SK-N-SH (cell line): Measurements from ENCODE around the gene C1orf35. TPM values are rescaled to one million over a fixed set of nuclear protein-coding genes. Genes with fewer than 3 reads are reported as not detected.

Source experiments
- CTCF ChIA-PET: fragments of 300-600, 350-600 bp; formaldehyde crosslinking; extraction: SDS; loops from one replicate; lab custom pipeline; 2021; lab: Yijun Ruan, JAX
- POLR2A ChIA-PET: fragments of 350-600 bp; sonication (Branson Sonifier 250); formaldehyde crosslinking; extraction: SDS; loops from one replicate; lab custom pipeline; 2020; ENCODE audit warnings: antibody characterized with exemption, inconsistent platforms; lab: Yijun Ruan, JAX
- DNase-seq: peaks from one replicate; pipeline ENCODE4 v3.0.0; 2012
- H2AFZ ChIP-seq: fragments of 200-600 bp; sonication (generic); 2 replicates; pipeline ENCODE4 v1.8.1; 2016; ENCODE audit warnings: antibody characterized with exemption, mild to moderate bottlenecking, low read depth
- H3F3A ChIP-seq: fragments of 200-600 bp; sonication (generic); replicated peaks from 2 replicates; pipeline ENCODE3; 2016; ENCODE audit warnings: antibody characterized with exemption, mild to moderate bottlenecking; ENCODE audit not compliant: insufficient read depth
- H3K27ac ChIP-seq, 2 experiments: fragments of 200-500 bp in 1 of 2; fragments of 200-600 bp in 1 of 2; sonication (Bioruptor generic) in 1 of 2; sonication (generic), shearing (Covaris generic) in 1 of 2; 2 replicates each; pipeline versions ENCODE4 v1.5.1 to v1.6.1; 2014 to 2016; ENCODE audit warnings: low read depth in 2 of 2, inconsistent platforms in 1 of 2, low read length in 1 of 2, mild to moderate bottlenecking in 1 of 2, mixed read lengths in 1 of 2
- H3K27me3 ChIP-seq: fragments of 200-600 bp; sonication (generic), shearing (Covaris generic); 2 replicates; pipeline ENCODE4 v1.6.1; 2016; ENCODE audit warnings: mixed run types; ENCODE audit not compliant: insufficient read depth
- H3K36me3 ChIP-seq, 2 experiments: fragments of 200-500 bp in 1 of 2; fragments of 200-600 bp in 1 of 2; sonication (Bioruptor generic) in 1 of 2; sonication (generic) in 1 of 2; replicated peaks in 1 of 2; 2 replicates each; pipeline versions ENCODE3 to v1.5.1; 2014 to 2016; ENCODE audit warnings: low read length in 1 of 2, mild to moderate bottlenecking in 1 of 2; ENCODE audit not compliant: insufficient read depth in 2 of 2, control insufficient read depth in 1 of 2
- H3K4me1 ChIP-seq, 2 experiments: fragments of 200-500 bp in 1 of 2; fragments of 200-600 bp in 1 of 2; sonication (Bioruptor generic) in 1 of 2; sonication (generic), shearing (Covaris generic) in 1 of 2; 2 replicates each; pipeline versions ENCODE4 v1.5.1 to v1.6.1; 2014 to 2016; ENCODE audit warnings: low read depth in 1 of 2, low read length in 1 of 2, mixed run types in 1 of 2; ENCODE audit not compliant: insufficient read depth in 2 of 2, control insufficient read depth in 1 of 2
- H3K4me2 ChIP-seq: fragments of 200-600 bp; sonication (generic), shearing (Covaris generic); 2 replicates; pipeline ENCODE4 v1.6.1; 2017; ENCODE audit warnings: mixed run types
- H3K4me3 ChIP-seq, 2 experiments: fragments of 200-500 bp in 1 of 2; fragments of 200-600 bp in 1 of 2; sonication (Bioruptor generic) in 1 of 2; sonication (generic), shearing (Covaris generic) in 1 of 2; 2 replicates each; pipeline versions ENCODE4 v1.5.1 to v1.8.1; 2014 to 2016; ENCODE audit warnings: low read depth in 2 of 2, inconsistent platforms in 1 of 2, low read length in 1 of 2, mild to moderate bottlenecking in 1 of 2, mixed read lengths in 1 of 2, moderate library complexity in 1 of 2
- H3K79me2 ChIP-seq: fragments of 200-600 bp; sonication (generic); 2 replicates; pipeline ENCODE4 v1.8.1; 2017; ENCODE audit warnings: mild to moderate bottlenecking; ENCODE audit not compliant: insufficient read depth
- H3K9ac ChIP-seq: fragments of 200-600 bp; sonication (generic); 2 replicates; pipeline ENCODE4 v1.6.1; 2017; ENCODE audit warnings: mixed run types
- H3K9me2 ChIP-seq: fragments of 200-600 bp; sonication (generic); 2 replicates; pipeline ENCODE4 v1.6.1; 2017; ENCODE audit warnings: mixed run types
- H3K9me3 ChIP-seq: fragments of 200-600 bp; sonication (generic); 2 replicates; pipeline ENCODE4 v1.6.1; 2017; ENCODE audit warnings: mixed run types, mild to moderate bottlenecking, moderate library complexity
- H4K20me1 ChIP-seq: fragments of 200-600 bp; sonication (generic); 2 replicates; pipeline ENCODE4 v1.6.1; 2017; ENCODE audit warnings: mild to moderate bottlenecking, mixed run types; ENCODE audit not compliant: insufficient read depth
- CHD2 ChIP-seq: fragments of 150-350 bp; IDR thresholded peaks from 2 replicates; pipeline ENCODE4 v1.6.1; 2018; ENCODE audit warnings: low read length; ENCODE audit not compliant: partially characterized antibody
- CTCF ChIP-seq: fragments of 200-600 bp; sonication (generic); IDR thresholded peaks from 2 replicates; pipeline ENCODE4 v1.6.1; 2017; ENCODE audit warnings: antibody characterized with exemption, mild to moderate bottlenecking, moderate library complexity
- EP300 ChIP-seq, 2 experiments: IDR thresholded peaks; 2 replicates each; pipeline versions ENCODE4 v1.4.0 to v1.6.1; 2012; ENCODE audit warnings: borderline replicate concordance in 1 of 2, low read depth in 1 of 2, low read length in 1 of 2
- EZH2phosphoT487 ChIP-seq: fragments of 200-600 bp; sonication (generic); IDR thresholded peaks from 2 replicates; pipeline ENCODE4 v1.6.1; 2017; ENCODE audit warnings: low read depth, mixed run types, mild to moderate bottlenecking, antibody characterized with exemption, moderate library complexity, borderline replicate concordance
- FOSL2 ChIP-seq: IDR thresholded peaks from 2 replicates; pipeline ENCODE4 v1.4.0; 2012; ENCODE audit warnings: low read depth, mild to moderate bottlenecking, moderate library complexity, borderline replicate concordance
- FOXJ3 ChIP-seq: sonication (generic); formaldehyde crosslinking; IDR thresholded peaks from 2 replicates; pipeline ENCODE4 v1.5.1; 2020; ENCODE audit warnings: mild to moderate bottlenecking, missing genetic modification reagents
- IRF3 ChIP-seq: fragments of 150-350 bp; IDR thresholded peaks from 2 replicates; pipeline ENCODE4 v1.6.1; 2016; ENCODE audit warnings: mild to moderate bottlenecking, low read depth, low read length
- MAX ChIP-seq: IDR thresholded peaks from 2 replicates; pipeline ENCODE4 v1.4.0; 2012; ENCODE audit warnings: low read depth
- NFIC ChIP-seq: IDR thresholded peaks from 2 replicates; pipeline ENCODE4 v1.4.0; 2012; ENCODE audit warnings: borderline replicate concordance
- PBX3 ChIP-seq: IDR thresholded peaks from 2 replicates; pipeline ENCODE4; 2012
- TAF1 ChIP-seq: IDR thresholded peaks from 2 replicates; pipeline ENCODE4 v1.6.1; 2012; ENCODE audit warnings: low read depth, mild to moderate bottlenecking, low read length, moderate library complexity, borderline replicate concordance
- TEAD4 ChIP-seq: IDR thresholded peaks from 2 replicates; pipeline ENCODE4 v1.4.0; 2012; ENCODE audit warnings: mild to moderate bottlenecking, borderline replicate concordance; ENCODE audit not compliant: insufficient read depth
- ZBTB33 ChIP-seq: IDR thresholded peaks from 2 replicates; pipeline ENCODE4 v1.4.0; 2012; ENCODE audit warnings: low read depth, borderline replicate concordance
- WGBS: methylation state at CpG from one replicate; pipeline ENCODE4 v1.1.6; 2017; ENCODE audit warnings: low lambda C conversion rate; 5-methylcytosine and 5-hydroxymethylcytosine counted together
- polyA plus RNA-seq, 3 experiments: library from polyadenylated mRNA; depleted of rRNA; stranded (reverse); fragments of >200 nt; gene quantifications; 2 replicates each; pipeline ENCODE4 v1.2.3, GENCODE V29; 2012

C1orf35 gene
- polyA plus RNA-seq, 1 of the 3 experiments (the other 2 are of a cell fraction), result 42.9 TPM

- DNase-seq, result peak; percentile 10
- Histone ChIP-seq H3K4me3 (no peak overlapping the region), H3K4me1 (peaks cover 23 to 29% of the 10 kb centered on the region in 2 experiments; a peak in 2 of 4 replicates), H3K9me2 (no peaks in the 10 kb centered on the region), H3K9me3 (no peaks in the 10 kb centered on the region), H3K36me3 (peaks cover 4 to 36% of the 10 kb centered on the region in 2 experiments), H3K4me2 (no peak overlapping the region), H3F3A (no peaks in the 10 kb centered on the region), H2AFZ (no peak overlapping the region), H3K27me3 (no peaks in the 10 kb centered on the region), H4K20me1 (peaks cover 69% of the 10 kb centered on the region), H3K79me2 (peaks cover 69% of the 10 kb centered on the region), H3K27ac (no peak overlapping the region), H3K9ac (no peak overlapping the region)
- POLR2A ChIA-PET, result no interaction called here
- CTCF ChIA-PET, result interaction anchor here (1.7 to 5.4 kb wide), 2 partner anchors 14 to 21 kb away, joined by 5 to 24 read pairs; partner anchors contain the start of gene IBA57
- no peak for TF ChIP-seq FOXJ3 (CRISPR knock-in tag)
- no peak for TF ChIP-seq EZH2phosphoT487
- no peak for TF ChIP-seq CHD2
- no peak for TF ChIP-seq PBX3
- TF ChIP-seq CTCF, result no peak
- no peak for TF ChIP-seq IRF3
- TF ChIP-seq NFIC, result no peak
- no peak for TF ChIP-seq FOSL2
- no peak for TF ChIP-seq TEAD4
- TF ChIP-seq MAX, result no peak
- TF ChIP-seq TAF1, result no peak
- no peak for TF ChIP-seq ZBTB33
- TF ChIP-seq EP300 (IDR thresholded peaks at IDR 0.05; ENCODE audit: borderline replicate concordance in 1 of 2, low read depth in 1 of 2, low read length in 1 of 2), result no peak
- WGBS, result 93% methylated on average over 5 of the region's 8 CpGs
These were observed 41.8 kb upstream of the C1orf35 start for GRCh38 chr1:228144993-228145343.
